ENCODE data around the gene PRAC1. TPM values are rescaled to one million over a fixed set of nuclear protein-coding genes. Genes with fewer than 3 reads are reported as not detected.

The PRAC1 gene
- polyA plus RNA-seq, 4 donors, result not detected

- no peaks in the 10 kb centered on the region for H3K36me3 ChIP-seq (ENCODE audit: control insufficient read depth in 3 of 3, insufficient read depth in 2 of 3, low read depth in 1 of 3, low read length in 3 of 3)
- no peaks in the 10 kb centered on the region for H3K4me1 ChIP-seq (ENCODE audit: control insufficient read depth in 3 of 3, insufficient read depth in 2 of 3, low read depth in 1 of 3, low read length in 2 of 3)
- no peak for FAIRE-seq
- no peak for DNase-seq
- no peak overlapping the region for H3K4me3 ChIP-seq (ENCODE audit: low read depth in 1 of 3, low read length in 3 of 3)
- H3K27ac ChIP-seq (ENCODE audit: low read depth in 1 of 3, low read length in 2 of 3), result no peak overlapping the region
- peaks cover 3 to 99% (median 56%) of the 10 kb centered on the region in 3 donors for H3K27me3 ChIP-seq (ENCODE audit: control insufficient read depth in 3 of 3, insufficient read depth in 3 of 3, low read length in 3 of 3)
- peaks cover 0 to 8% of the 10 kb centered on the region in 2 donors for H3K9me3 ChIP-seq (ENCODE audit: control insufficient read depth in 2 of 2, insufficient read depth in 1 of 2, low read depth in 1 of 2, low read length in 1 of 2)
- 6 to 8% (median 6%) methylated on average over 11 of the region's 11 CpGs for WGBS, 3 donors
Measured at GRCh38 chr17:48738424-48738802, 16.1 kb upstream of the PRAC1 start.

- no peak overlapping the region for H3K27ac ChIP-seq (ENCODE audit: low read depth in 1 of 3, low read length in 2 of 3)
- no peak overlapping the region for H3K4me3 ChIP-seq (ENCODE audit: low read depth in 1 of 3, low read length in 3 of 3)
- DNase-seq (no peak), FAIRE-seq (no peak)
- H3K36me3 ChIP-seq (ENCODE audit: control insufficient read depth in 3 of 3, insufficient read depth in 2 of 3, low read depth in 1 of 3, low read length in 3 of 3), result no peaks in the 10 kb centered on the region
- H3K4me1 ChIP-seq (ENCODE audit: control insufficient read depth in 3 of 3, insufficient read depth in 2 of 3, low read depth in 1 of 3, low read length in 2 of 3), result no peaks in the 10 kb centered on the region
- peaks cover 0 to 8% of the 10 kb centered on the region in 2 donors for H3K9me3 ChIP-seq (ENCODE audit: control insufficient read depth in 2 of 2, insufficient read depth in 1 of 2, low read depth in 1 of 2, low read length in 1 of 2)
- H3K27me3 ChIP-seq (ENCODE audit: control insufficient read depth in 3 of 3, insufficient read depth in 3 of 3, low read length in 3 of 3), result peaks cover 3 to 99% (median 61%) of the 10 kb centered on the region in 3 donors
- 57 to 64% (median 61%) methylated on average over 4 of the region's 4 CpGs for whole genome bisulfite sequencing, 3 donors
Measured at GRCh38 chr17:48737330-48738043, 15.2 kb upstream of the PRAC1 start.

DNA sequence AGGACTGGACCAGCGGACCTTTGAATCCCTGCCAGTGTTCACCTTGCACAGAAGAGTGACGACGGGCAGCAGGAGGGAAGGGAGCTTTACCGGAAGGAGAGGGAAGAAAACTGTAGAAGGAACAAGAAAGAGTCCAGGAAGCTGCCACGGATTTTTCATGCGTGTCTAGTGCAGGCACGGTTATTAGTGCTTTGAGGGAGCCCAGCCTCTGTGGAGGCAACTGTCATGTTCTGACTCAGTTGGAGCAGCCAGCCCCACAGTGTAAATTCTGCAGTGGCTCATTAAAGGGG is 12.7 kb upstream of the PRAC1 start:
- Histone ChIP-seq H3K4me1 (ENCODE audit: control insufficient read depth in 3 of 3, insufficient read depth in 2 of 3, low read depth in 1 of 3, low read length in 2 of 3) (no peaks in the 10 kb centered on the region), H3K36me3 (ENCODE audit: control insufficient read depth in 3 of 3, insufficient read depth in 2 of 3, low read depth in 1 of 3, low read length in 3 of 3) (no peaks in the 10 kb centered on the region), H3K4me3 (ENCODE audit: low read depth in 1 of 3, low read length in 3 of 3) (no peak overlapping the region), H3K27me3 (ENCODE audit: control insufficient read depth in 3 of 3, insufficient read depth in 3 of 3, low read length in 3 of 3) (peaks cover 3 to 99% (median 54%) of the 10 kb centered on the region in 3 donors), H3K9me3 (ENCODE audit: control insufficient read depth in 2 of 2, insufficient read depth in 1 of 2, low read depth in 1 of 2, low read length in 1 of 2) (peaks cover 0 to 8% of the 10 kb centered on the region in 2 donors), H3K27ac (ENCODE audit: low read depth in 1 of 3, low read length in 2 of 3) (no peak overlapping the region)
- DNase-seq (no peak), FAIRE-seq (no peak)
- 2 to 5% (median 3%) methylated on average over 7 of the region's 7 CpGs for WGBS, 3 donors

DNA sequence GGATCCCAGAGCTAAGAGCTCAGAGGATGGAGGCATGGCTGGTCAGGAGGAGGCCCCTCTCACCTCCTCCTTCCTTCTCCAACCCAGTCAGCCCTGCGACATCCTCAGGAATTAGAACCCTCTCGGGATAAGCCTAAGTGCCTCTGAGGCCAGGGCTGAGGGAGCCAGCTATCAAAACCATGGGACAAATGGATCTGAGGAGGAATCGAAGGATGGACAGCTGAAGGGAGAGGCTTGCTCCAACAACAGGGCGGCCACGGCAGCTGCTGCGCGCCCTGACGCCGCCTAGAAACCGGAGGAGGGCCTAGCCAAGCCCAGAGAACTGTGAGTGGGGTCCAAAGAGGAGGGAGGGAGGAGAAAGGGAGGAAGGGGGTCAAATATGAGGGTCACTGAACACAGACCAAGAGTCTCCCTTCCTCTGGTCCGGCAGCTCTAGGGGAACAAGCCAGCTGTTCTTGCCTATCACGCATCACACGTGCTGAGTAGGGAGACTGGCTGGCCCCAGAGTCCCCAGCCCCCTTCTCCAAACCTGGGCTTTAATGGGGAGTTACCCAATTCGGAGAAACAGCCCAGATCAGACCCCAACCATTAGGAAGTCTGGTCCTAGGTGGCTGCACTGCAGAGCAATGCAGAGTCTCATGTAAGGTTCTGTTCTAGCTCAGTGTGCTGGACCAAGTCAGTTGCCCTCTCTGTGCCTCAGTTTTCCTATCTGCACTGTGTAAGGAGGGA is 12.2 kb upstream of the PRAC1 start:
- no peak for DNase-seq
- Histone ChIP-seq H3K27ac (ENCODE audit: low read depth in 1 of 3, low read length in 2 of 3) (no peak overlapping the region), H3K9me3 (ENCODE audit: control insufficient read depth in 2 of 2, insufficient read depth in 1 of 2, low read depth in 1 of 2, low read length in 1 of 2) (peaks cover 0 to 8% of the 10 kb centered on the region in 2 donors), H3K27me3 (ENCODE audit: control insufficient read depth in 3 of 3, insufficient read depth in 3 of 3, low read length in 3 of 3) (peaks cover 3 to 99% (median 56%) of the 10 kb centered on the region in 3 donors), H3K36me3 (ENCODE audit: control insufficient read depth in 3 of 3, insufficient read depth in 2 of 3, low read depth in 1 of 3, low read length in 3 of 3) (no peaks in the 10 kb centered on the region), H3K4me1 (ENCODE audit: control insufficient read depth in 3 of 3, insufficient read depth in 2 of 3, low read depth in 1 of 3, low read length in 2 of 3) (no peaks in the 10 kb centered on the region), H3K4me3 (ENCODE audit: low read depth in 1 of 3, low read length in 3 of 3) (no peak overlapping the region)
- 10 to 15% (median 13%) methylated on average over 14 of the region's 14 CpGs for WGBS, 3 donors
- FAIRE-seq, result no peak

GRCh38 chr17:48733632-48734328 is 11.5 kb upstream of the PRAC1 start:
- Histone ChIP-seq H3K4me3 (ENCODE audit: low read depth in 1 of 3, low read length in 3 of 3) (no peak overlapping the region), H3K36me3 (ENCODE audit: control insufficient read depth in 3 of 3, insufficient read depth in 2 of 3, low read depth in 1 of 3, low read length in 3 of 3) (no peaks in the 10 kb centered on the region), H3K4me1 (ENCODE audit: control insufficient read depth in 3 of 3, insufficient read depth in 2 of 3, low read depth in 1 of 3, low read length in 2 of 3) (peaks cover 0 to 4% (median 0%) of the 10 kb centered on the region in 3 donors), H3K9me3 (ENCODE audit: control insufficient read depth in 2 of 2, insufficient read depth in 1 of 2, low read depth in 1 of 2, low read length in 1 of 2) (peaks cover 0 to 8% of the 10 kb centered on the region in 2 donors), H3K27ac (ENCODE audit: low read depth in 1 of 3, low read length in 2 of 3) (no peak overlapping the region), H3K27me3 (ENCODE audit: control insufficient read depth in 3 of 3, insufficient read depth in 3 of 3, low read length in 3 of 3) (peaks cover 3 to 99% (median 56%) of the 10 kb centered on the region in 3 donors)
- 11 to 19% (median 19%) methylated on average over 22 of the region's 22 CpGs for WGBS, 3 donors
- DNase-seq (no peak), FAIRE-seq (no peak)

GRCh38 chr17:48732688-48733629 is 10.6 kb upstream of the PRAC1 start:
- H3K4me3 ChIP-seq (ENCODE audit: low read depth in 1 of 3, low read length in 3 of 3), result no peak overlapping the region

DNA sequence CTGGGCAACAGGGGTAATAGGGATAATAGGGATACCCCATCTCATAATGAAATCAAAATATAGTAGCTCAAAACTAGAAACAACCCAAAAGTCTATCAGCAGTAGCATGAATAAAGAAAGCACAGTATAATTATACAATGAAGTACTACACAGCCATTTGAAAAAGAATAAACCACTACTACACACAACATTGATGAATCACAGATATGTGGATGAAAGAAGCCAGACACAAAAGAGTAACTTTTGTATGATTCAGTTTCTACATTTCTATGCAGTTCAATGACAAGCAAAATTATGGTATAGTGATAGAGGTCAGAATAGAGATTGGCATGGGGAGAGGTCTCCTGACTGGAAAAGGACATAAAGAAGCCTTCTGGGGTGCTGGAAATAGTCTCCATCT is 9.0 kb upstream of the PRAC1 start:
- Histone ChIP-seq H3K4me3 (ENCODE audit: low read depth in 1 of 3, low read length in 3 of 3) (no peak overlapping the region), H3K4me1 (ENCODE audit: control insufficient read depth in 3 of 3, insufficient read depth in 2 of 3, low read depth in 1 of 3, low read length in 2 of 3) (peaks cover 0 to 4% (median 0%) of the 10 kb centered on the region in 3 donors), H3K27ac (ENCODE audit: low read depth in 1 of 3, low read length in 2 of 3) (no peak overlapping the region), H3K9me3 (ENCODE audit: control insufficient read depth in 2 of 2, insufficient read depth in 1 of 2, low read depth in 1 of 2, low read length in 1 of 2) (no peaks in the 10 kb centered on the region), H3K27me3 (ENCODE audit: control insufficient read depth in 3 of 3, insufficient read depth in 3 of 3, low read length in 3 of 3) (peaks cover 0 to 99% (median 63%) of the 10 kb centered on the region in 3 donors), H3K36me3 (ENCODE audit: control insufficient read depth in 3 of 3, insufficient read depth in 2 of 3, low read depth in 1 of 3, low read length in 3 of 3) (no peaks in the 10 kb centered on the region)
- FAIRE-seq (no peak), DNase-seq (no peak)

More at GRCh38 chr17:48732688-48733629, 10.6 kb upstream of the PRAC1 start:
- H3K27ac ChIP-seq (ENCODE audit: low read depth in 1 of 3, low read length in 2 of 3), result no peak overlapping the region
- H3K36me3 ChIP-seq (ENCODE audit: control insufficient read depth in 3 of 3, insufficient read depth in 2 of 3, low read depth in 1 of 3, low read length in 3 of 3), result no peaks in the 10 kb centered on the region
- FAIRE-seq, result no peak
- WGBS, 3 donors, result 4 to 5% (median 5%) methylated on average over 50 of the region's 50 CpGs
- DNase-seq, result peak in 1 of 2 donors; percentile 40
- peaks cover 0 to 4% (median 0%) of the 10 kb centered on the region in 3 donors for H3K4me1 ChIP-seq (ENCODE audit: control insufficient read depth in 3 of 3, insufficient read depth in 2 of 3, low read depth in 1 of 3, low read length in 2 of 3)
- H3K9me3 ChIP-seq (ENCODE audit: control insufficient read depth in 2 of 2, insufficient read depth in 1 of 2, low read depth in 1 of 2, low read length in 1 of 2), result peaks cover 0 to 4% of the 10 kb centered on the region in 2 donors
- H3K27me3 ChIP-seq (ENCODE audit: control insufficient read depth in 3 of 3, insufficient read depth in 3 of 3, low read length in 3 of 3), result peaks cover 0 to 99% (median 53%) of the 10 kb centered on the region in 3 donors

DNA sequence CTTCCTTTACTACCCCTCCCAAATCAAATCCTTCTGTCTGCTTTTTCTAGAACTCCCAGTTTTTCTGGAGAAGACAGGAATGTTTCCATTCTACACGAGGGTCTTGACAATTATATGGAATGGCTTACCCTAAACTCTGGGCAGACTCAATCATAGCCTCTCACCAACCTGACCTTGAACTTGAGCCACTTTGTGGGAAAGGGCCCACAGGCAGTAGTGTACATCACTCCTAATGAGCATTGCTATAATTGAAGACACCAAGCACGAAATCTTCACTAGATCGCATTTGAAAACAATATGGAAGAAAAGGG is 7.9 kb upstream of the PRAC1 start:
- DNase-seq (no peak), FAIRE-seq (no peak)
- 31 to 44% (median 37%) methylated on average over 3 of the region's 3 CpGs for whole genome bisulfite sequencing, 3 donors
- no peaks in the 10 kb centered on the region for H3K9me3 ChIP-seq (ENCODE audit: control insufficient read depth in 2 of 2, insufficient read depth in 1 of 2, low read depth in 1 of 2, low read length in 1 of 2)
- no peak overlapping the region for H3K27ac ChIP-seq (ENCODE audit: low read depth in 1 of 3, low read length in 2 of 3)
- H3K36me3 ChIP-seq (ENCODE audit: control insufficient read depth in 3 of 3, insufficient read depth in 2 of 3, low read depth in 1 of 3, low read length in 3 of 3), result no peaks in the 10 kb centered on the region
- no peak overlapping the region for H3K4me3 ChIP-seq (ENCODE audit: low read depth in 1 of 3, low read length in 3 of 3)
- H3K4me1 ChIP-seq (ENCODE audit: control insufficient read depth in 3 of 3, insufficient read depth in 2 of 3, low read depth in 1 of 3, low read length in 2 of 3), result peaks cover 0 to 6% (median 0%) of the 10 kb centered on the region in 3 donors
- H3K27me3 ChIP-seq (ENCODE audit: control insufficient read depth in 3 of 3, insufficient read depth in 3 of 3, low read length in 3 of 3), result peaks cover 0 to 99% (median 66%) of the 10 kb centered on the region in 3 donors

All from small intestine (tissue), 7 donors.